H1 (cell line): ENCODE measurements around the gene MLKL. TPM values are rescaled to one million over a fixed set of nuclear protein-coding genes. Genes with fewer than 3 reads are reported as not detected.

Source experiments
- CTCF ChIA-PET: fragments of 300-600 bp; sonication (Branson Sonifier 250); formaldehyde crosslinking; loops from one replicate; lab custom pipeline; 2021; ENCODE audit not compliant: partially characterized antibody; lab: Charles Lee
- POLR2A ChIA-PET: fragments of 300-600 bp; sonication (Branson Sonifier 250); formaldehyde crosslinking; loops from one replicate; lab custom pipeline; 2021; ENCODE audit warnings: inconsistent platforms; ENCODE audit not compliant: partially characterized antibody; lab: Charles Lee
- DNase-seq, 2 experiments: peaks; one replicate each; pipeline versions ENCODE4 v3.0.0 to v3.0.0-alpha.2; 2010 to 2022; ENCODE audit warnings: low spot score in 2 of 2, low read depth in 1 of 2, mixed read lengths in 1 of 2
- FAIRE-seq: peaks from 2 replicates; lab custom pipeline; 2011; peaks lifted over from hg19 to GRCh38; lab: Jason Lieb, UNC
- H2AFZ ChIP-seq: 2 replicates; pipeline ENCODE4 v1.8.1; 2012; ENCODE audit warnings: low read length, inconsistent platforms
- H2AK5ac ChIP-seq: 2 replicates; pipeline ENCODE4 v1.6.1; 2013; ENCODE audit warnings: low read depth, low read length
- H2BK120ac ChIP-seq: replicated peaks from 2 replicates; pipeline ENCODE3; 2013; ENCODE audit warnings: low read depth, low read length, inconsistent platforms
- H2BK12ac ChIP-seq: 2 replicates; pipeline ENCODE4 v1.6.1; 2013; ENCODE audit warnings: low read depth, low read length
- H2BK15ac ChIP-seq: 2 replicates; pipeline ENCODE4 v1.6.1; 2013; ENCODE audit warnings: low read length
- H2BK20ac ChIP-seq: 2 replicates; pipeline ENCODE4 v1.6.1; 2013; ENCODE audit warnings: low read length
- H2BK5ac ChIP-seq: 2 replicates; pipeline ENCODE4 v1.6.1; 2013; ENCODE audit warnings: low read depth, low read length
- H3K14ac ChIP-seq: 2 replicates; pipeline ENCODE4 v1.6.1; 2013; ENCODE audit warnings: inconsistent platforms; ENCODE audit not compliant: insufficient read length
- H3K18ac ChIP-seq: 2 replicates; pipeline ENCODE4 v1.6.1; 2013; ENCODE audit warnings: low read length; ENCODE audit errors: extremely low read depth
- H3K23ac ChIP-seq: 2 replicates; pipeline ENCODE4 v1.6.1; 2013; ENCODE audit warnings: inconsistent platforms; ENCODE audit not compliant: insufficient read length
- H3K23me2 ChIP-seq: 2 replicates; pipeline ENCODE4 v1.6.1; 2013; ENCODE audit warnings: low read depth, low read length
- H3K27ac ChIP-seq: 2 replicates; pipeline ENCODE4 v1.6.1; 2011; ENCODE audit warnings: low read depth, low read length, inconsistent platforms
- H3K27me3 ChIP-seq, 4 experiments: replicated peaks in 1 of 4; 1 replicate in 1 of 4; 2 replicates in 3 of 4; pipeline versions ENCODE4 v1.6.1 to v1.8.1; 2011 to 2013; ENCODE audit warnings: low read length in 3 of 4, mild to moderate bottlenecking in 3 of 4, inconsistent platforms in 2 of 4, mixed read lengths in 2 of 4, moderate library complexity in 1 of 4; ENCODE audit not compliant: control insufficient read depth in 3 of 4, insufficient read depth in 3 of 4; ENCODE audit errors: extremely low read depth in 1 of 4
- H3K36me3 ChIP-seq, 4 experiments: 2 replicates each; pipeline versions ENCODE4 v1.6.1 to v1.8.1; 2011 to 2013; ENCODE audit warnings: mild to moderate bottlenecking in 4 of 4, low read length in 3 of 4, moderate library complexity in 2 of 4, control low read depth in 1 of 4, inconsistent platforms in 1 of 4; ENCODE audit not compliant: insufficient read depth in 4 of 4, control insufficient read depth in 2 of 4
- H3K4ac ChIP-seq: replicated peaks from 2 replicates; pipeline ENCODE3; 2013; ENCODE audit warnings: low read length, low read depth, mixed read lengths, inconsistent platforms; ENCODE audit not compliant: insufficient read length
- H3K4me1 ChIP-seq, 4 experiments: replicated peaks in 1 of 4; 1 replicate in 1 of 4; 2 replicates in 3 of 4; pipeline versions ENCODE4 v1.6.1 to v1.8.1; 2011 to 2013; ENCODE audit warnings: low read length in 3 of 4, inconsistent platforms in 2 of 4, mixed read lengths in 1 of 4; ENCODE audit not compliant: insufficient read depth in 4 of 4, control insufficient read depth in 3 of 4
- H3K4me2 ChIP-seq, 2 experiments: 2 replicates each; pipeline versions ENCODE4 v1.6.1 to v1.8.1; 2011 to 2013; ENCODE audit warnings: low read depth in 2 of 2, low read length in 2 of 2, control low read depth in 1 of 2, inconsistent platforms in 1 of 2, mild to moderate bottlenecking in 1 of 2; ENCODE audit not compliant: insufficient read depth in 1 of 2
- H3K4me3 ChIP-seq, 4 experiments: fragments of 200-600, 300-600 bp in 1 of 4; sonication (generic), shearing (Covaris generic), sonication (Bioruptor Twin) in 1 of 4; 2 replicates each; pipeline versions ENCODE4 v1.5.1 to v1.8.1; 2011 to 2016; ENCODE audit warnings: low read length in 4 of 4, low read depth in 3 of 4, control low read depth in 2 of 4, inconsistent platforms in 2 of 4, mild to moderate bottlenecking in 2 of 4, mixed read lengths in 1 of 4, moderate library complexity in 1 of 4; ENCODE audit not compliant: insufficient read depth in 2 of 4; ENCODE audit errors: extremely low read depth in 1 of 4
- H3K56ac ChIP-seq: replicated peaks from 2 replicates; pipeline ENCODE3; 2013; ENCODE audit warnings: low read depth, mild to moderate bottlenecking, mixed read lengths, low read length, inconsistent platforms; ENCODE audit not compliant: insufficient read length
- H3K79me1 ChIP-seq: 2 replicates; pipeline ENCODE4 v1.6.1; 2013; ENCODE audit warnings: low read depth, low read length, control low read depth
- H3K79me2 ChIP-seq, 2 experiments: 2 replicates each; pipeline versions ENCODE4 v1.6.1 to v1.8.1; 2012 to 2013; ENCODE audit warnings: low read length in 2 of 2, mild to moderate bottlenecking in 2 of 2, inconsistent platforms in 1 of 2; ENCODE audit not compliant: insufficient read depth in 2 of 2, control insufficient read depth in 1 of 2
- H3K9ac ChIP-seq, 4 experiments: replicated peaks in 1 of 4; 1 replicate in 1 of 4; 2 replicates in 3 of 4; pipeline versions ENCODE4 v1.6.1 to v1.8.1; 2011 to 2013; ENCODE audit warnings: low read depth in 3 of 4, low read length in 3 of 4, control low read depth in 2 of 4, mild to moderate bottlenecking in 2 of 4, moderate library complexity in 2 of 4, inconsistent platforms in 1 of 4; ENCODE audit errors: extremely low read depth in 1 of 4
- H3K9me3 ChIP-seq, 2 experiments: 2 replicates each; pipeline versions ENCODE4 v1.6.1 to v1.8.1; 2012 to 2013; ENCODE audit warnings: mild to moderate bottlenecking in 2 of 2, moderate library complexity in 2 of 2, control low read depth in 1 of 2, inconsistent platforms in 1 of 2, low read depth in 1 of 2, low read length in 1 of 2, mixed read lengths in 1 of 2; ENCODE audit not compliant: insufficient read depth in 2 of 2
- H4K20me1 ChIP-seq, 2 experiments: replicated peaks in 1 of 2; 2 replicates each; pipeline versions ENCODE3 to v1.8.1; 2011 to 2013; ENCODE audit warnings: inconsistent platforms in 2 of 2, low read length in 2 of 2, mild to moderate bottlenecking in 1 of 2; ENCODE audit not compliant: insufficient read depth in 2 of 2, control insufficient read depth in 1 of 2
- H4K5ac ChIP-seq: 2 replicates; pipeline ENCODE4 v1.6.1; 2013; ENCODE audit warnings: low read length, low read depth, mixed read lengths, inconsistent platforms; ENCODE audit not compliant: insufficient read length
- H4K8ac ChIP-seq: 2 replicates; pipeline ENCODE4 v1.8.0; 2013; ENCODE audit warnings: mild to moderate bottlenecking, moderate library complexity, low read length, inconsistent platforms; ENCODE audit not compliant: insufficient read depth; ENCODE audit errors: extremely low read depth
- H4K91ac ChIP-seq: replicated peaks from 2 replicates; pipeline ENCODE3; 2013; ENCODE audit warnings: low read length, mixed read lengths, inconsistent platforms; ENCODE audit not compliant: insufficient read length
- CEBPB ChIP-seq: IDR thresholded peaks from 2 replicates; pipeline ENCODE4 v1.6.1; 2012; ENCODE audit warnings: low read depth, low read length
- CTCF ChIP-seq, 3 experiments: IDR thresholded peaks; 1 replicate in 2 of 3; 2 replicates in 1 of 3; pipeline versions ENCODE4 v1.5.1 to v1.6.1; 2011; ENCODE audit warnings: low read length in 3 of 3, mild to moderate bottlenecking in 3 of 3, inconsistent platforms in 2 of 3, low read depth in 1 of 3, moderate library complexity in 1 of 3; ENCODE audit not compliant: insufficient read depth in 1 of 3; ENCODE audit errors: control extremely low read depth in 1 of 3
- EGR1 ChIP-seq: IDR thresholded peaks from 2 replicates; pipeline ENCODE4 v1.6.1; 2011; ENCODE audit warnings: low read depth, low read length, borderline replicate concordance
- GTF2F1 ChIP-seq: IDR thresholded peaks from 2 replicates; pipeline ENCODE4 v1.6.1; 2012; ENCODE audit warnings: low read depth, low read length, improper control_type of control experiment, borderline replicate concordance
- POLR2AphosphoS5 ChIP-seq: IDR thresholded peaks from 2 replicates; pipeline ENCODE4 v1.6.1; 2011; ENCODE audit warnings: low read depth, low read length
- RNF2 ChIP-seq: fragments of 200-900, 300-1000 bp; sonication (generic); IDR thresholded peaks from 2 replicates; pipeline ENCODE4 v1.7.1; 2016; ENCODE audit warnings: borderline replicate concordance, low read depth, mild to moderate bottlenecking, antibody characterized with exemption, low read length; ENCODE audit not compliant: poor library complexity, severe bottlenecking; ENCODE audit errors: missing control alignments
- SIN3A ChIP-seq, 2 experiments: IDR thresholded peaks in 1 of 2; conservative IDR thresholded peaks in 1 of 2; 2 replicates each; pipeline ENCODE4 v1.6.1; 2011 to 2012; ENCODE audit warnings: low read length in 2 of 2, improper control_type of control experiment in 1 of 2, low read depth in 1 of 2, mild to moderate bottlenecking in 1 of 2
- SP4 ChIP-seq: IDR thresholded peaks from 2 replicates; pipeline ENCODE4 v1.6.1; 2012; ENCODE audit warnings: low read length, inconsistent platforms
- USF2 ChIP-seq: IDR thresholded peaks from 2 replicates; pipeline ENCODE4 v1.6.1; 2011; ENCODE audit warnings: low read length, improper control_type of control experiment
- whole genome bisulfite sequencing, 2 experiments: shearing (Covaris generic) in 1 of 2; methylation state at CpG; one replicate each; pipeline versions ENCODE4 v1.1.6 to v1.1.7; 2013 to 2015; ENCODE audit warnings: low lambda C conversion rate in 2 of 2, mixed read lengths in 2 of 2, inconsistent platforms in 1 of 2, low coverage in 1 of 2, missing lambda C conversion rate in 1 of 2; ENCODE audit not compliant: insufficient replicate concordance in 2 of 2, insufficient coverage in 1 of 2, insufficient read length in 1 of 2; ENCODE audit errors: extremely low coverage in 1 of 2, missing lambda C conversion rate in 1 of 2; 5-methylcytosine and 5-hydroxymethylcytosine counted together
- polyA plus RNA-seq, 7 experiments: library from polyadenylated mRNA; depleted of rRNA in 3 of 7; stranded (reverse) in 5 of 7; unstranded in 2 of 7; fragments of >200 nt in 5 of 7; fragments of 200-250 nt in 2 of 7; gene quantifications; 1 replicate in 5 of 7; 2 replicates in 1 of 7; 4 replicates in 1 of 7; pipeline versions ENCODE4 v1.2.1 to v1.2.3, GENCODE V29; 2011 to 2013; ENCODE audit warnings: missing spikeins in 2 of 7, mixed read lengths in 2 of 7
- total RNA-seq: library from RNA; stranded (reverse); fragmentation: NEBNext Ultra II Directional; extraction: Animal tissue kit (Norgen Biotek cat#: 25700); gene quantifications from 2 replicates; pipeline ENCODE4 v1.2.1, GENCODE V29; 2021

Gene MLKL
- total and polyA plus RNA-seq, 2 of the 8 experiments (the other 6 are each of a cell fraction or from before 2014, with no cell fraction given), result 1.6 to 2.1 TPM

GRCh38 chr16:74720579-74720978 lies 19.9 kb upstream of the MLKL start:
- 86% methylated on average over 5 of the region's 5 CpGs; no CpG with 5 or more reads in 1 of the 2 experiments for WGBS, 2 experiments
- Histone ChIP-seq H2AK5ac (no peak overlapping the region), H3K23ac (no peak overlapping the region), H3K79me1 (no peaks in the 10 kb centered on the region), H3K23me2 (no peaks in the 10 kb centered on the region; the same call in 1 of the 2 replicates), H2BK5ac (no peak overlapping the region), H2BK12ac (no peak overlapping the region), H2AFZ (no peak overlapping the region), H3K27me3 (no peaks in the 10 kb centered on the region), H3K4me1 (no peaks in the 10 kb centered on the region; a peak in 1 of 7 replicates), H3K79me2 (no peaks in the 10 kb centered on the region), H4K20me1 (no peaks in the 10 kb centered on the region), H3K14ac (no peak overlapping the region), H4K8ac (no peak overlapping the region), H3K56ac (no peak overlapping the region), H3K4me3 (no peak overlapping the region), H3K18ac (no peak overlapping the region), H3K36me3 (no peaks in the 10 kb centered on the region), H2BK20ac (no peak overlapping the region), H3K9me3 (no peaks in the 10 kb centered on the region), H2BK120ac (no peak overlapping the region), H3K27ac (no peak overlapping the region), H4K5ac (no peak overlapping the region), H2BK15ac (no peak overlapping the region), H4K91ac (no peak overlapping the region), H3K9ac (no peak overlapping the region), H3K4ac (no peak overlapping the region), H3K4me2 (no peak overlapping the region)
- ChIA-PET POLR2A (interaction anchor here (0.6 to 2.2 kb wide), 2 partner anchors 10 to 85 kb away, joined by 3 to 6 read pairs; no protein-coding TSS in a partner anchor), CTCF (interaction anchor here (0.9 to 21.3 kb wide), 7 partner anchors 9 to 142 kb away, joined by 3 to 576 read pairs (median 5); no protein-coding TSS in a partner anchor)
- FAIRE-seq, result no peak
- TF ChIP-seq SP4, result no peak
- no peak for TF ChIP-seq RNF2
- no peak for TF ChIP-seq USF2
- TF ChIP-seq POLR2AphosphoS5, result no peak
- no peak for TF ChIP-seq CTCF (IDR thresholded peaks at IDR 0.05; ENCODE audit: control extremely low read depth in 1 of 3, insufficient read depth in 1 of 3, low read depth in 1 of 3, low read length in 3 of 3)
- no peak for TF ChIP-seq CEBPB
- no peak for TF ChIP-seq GTF2F1
- TF ChIP-seq EGR1, result no peak
- no peak for TF ChIP-seq SIN3A (conservative IDR thresholded peaks at IDR 0.05 in 1 of 2, IDR thresholded peaks at IDR 0.05 in 1 of 2; ENCODE audit: low read depth in 1 of 2, low read length in 2 of 2)
- no peak for DNase-seq
